A673 (cell line): ENCODE data around the gene CRYAA. TPM values are rescaled to one million over a fixed set of nuclear protein-coding genes. Genes with fewer than 3 reads are reported as not detected.
"Not testable (repeated sequence)": the region's sequence is repeated elsewhere in the genome, so short reads cannot be mapped to it uniquely, and the experiment has no call there.

Experiments
- BruUV-seq: library from RNA; stranded (reverse); fragments of 400-500 nt; replicated peaks from 2 replicates; lab custom pipeline; 2021; lab: Mats Ljungman, UMichigan
- CTCF ChIA-PET: fragments of 300-600 bp; sonication (Branson Sonifier 250); formaldehyde crosslinking; loops from one replicate; lab custom pipeline; 2022; ENCODE audit warnings: antibody characterized with exemption; lab: Charles Lee
- POLR2A ChIA-PET: fragments of 300-600 bp; sonication (Branson Sonifier 250); formaldehyde crosslinking; loops from one replicate; lab custom pipeline; 2022; ENCODE audit warnings: antibody characterized with exemption; ENCODE audit not compliant: low non-redundant PET; lab: Charles Lee
- DNase-seq: peaks from one replicate; pipeline ENCODE4 v3.0.0-alpha.2; 2015; ENCODE audit warnings: low spot score
- H3K27ac ChIP-seq: fragments of 200-600 bp; sonication (generic); 2 replicates; pipeline ENCODE4 v1.5.1; 2016; ENCODE audit warnings: mixed run types, low read depth, mild to moderate bottlenecking, mixed read lengths, antibody characterized with exemption, low read length; ENCODE audit not compliant: poor library complexity, severe bottlenecking
- H3K27me3 ChIP-seq: fragments of 200-600 bp; sonication (generic); replicated peaks from 2 replicates; pipeline ENCODE4 v1.6.1; 2017; ENCODE audit warnings: mixed run types, low read depth, mild to moderate bottlenecking, mixed read lengths, antibody characterized with exemption, low read length; ENCODE audit not compliant: insufficient read depth, poor library complexity
- H3K36me3 ChIP-seq: fragments of 200-600 bp; sonication (generic); 2 replicates; pipeline ENCODE4 v1.6.1; 2016; ENCODE audit warnings: mixed run types, mild to moderate bottlenecking, mixed read lengths, antibody characterized with exemption, low read length; ENCODE audit not compliant: insufficient read depth, poor library complexity, severe bottlenecking
- H3K4me1 ChIP-seq: fragments of 200-600 bp; sonication (generic); 2 replicates; pipeline ENCODE4 v1.6.1; 2017; ENCODE audit warnings: mixed run types, mild to moderate bottlenecking, mixed read lengths, antibody characterized with exemption, low read length; ENCODE audit not compliant: insufficient read depth, poor library complexity, severe bottlenecking
- H3K4me3 ChIP-seq: fragments of 200-600 bp; sonication (generic); 2 replicates; pipeline ENCODE4 v1.5.1; 2016; ENCODE audit warnings: low read depth, mixed run types, mild to moderate bottlenecking, mixed read lengths, low read length; ENCODE audit not compliant: poor library complexity, severe bottlenecking
- H3K9me3 ChIP-seq: fragments of 200-600 bp; sonication (generic); 2 replicates; pipeline ENCODE4 v1.6.1; 2016; ENCODE audit warnings: mixed run types, low read depth, mild to moderate bottlenecking, mixed read lengths, antibody characterized with exemption, low read length; ENCODE audit not compliant: poor library complexity, severe bottlenecking
- CTCF ChIP-seq: fragments of 300-800, 200-600 bp; sonication (generic); conservative IDR thresholded peaks from 2 replicates; pipeline ENCODE4 v1.5.1; 2017; ENCODE audit warnings: low read depth, mild to moderate bottlenecking, antibody characterized with exemption, low read length, moderate library complexity, mixed read lengths
- EZH2 ChIP-seq: fragments of 200-600 bp; sonication (generic); IDR thresholded peaks from 2 replicates; pipeline ENCODE4 v1.6.1; 2017; ENCODE audit warnings: borderline replicate concordance, low read depth, mild to moderate bottlenecking, mixed read lengths, antibody characterized with exemption, low read length; ENCODE audit not compliant: poor library complexity, severe bottlenecking
- intact Hi-C: fragments of 100-400 bp; cut with micrococcal nuclease; formaldehyde crosslinking; loops from one replicate; pipeline ENCODE4 v1.10.0; 2022; ENCODE audit not compliant: unreplicated experiment
- total RNA-seq: library from RNA; stranded (reverse); gene quantifications from 2 replicates; pipeline ENCODE4 v1.2.3, GENCODE V29; 2021

CRYAA gene
- total RNA-seq, 1 experiment from 2014 or later = not detected

- POLR2A ChIA-PET, H3K27me3 ChIP-seq, H3K9me3 ChIP-seq, intact Hi-C loops, H3K36me3 ChIP-seq, H3K4me1 ChIP-seq, H3K4me3 ChIP-seq, H3K27ac ChIP-seq, DNase-seq, BruUV-seq, CTCF ChIA-PET: not testable (repeated sequence)
Measured at GRCh38 chr21:43178175-43178826, 9.5 kb downstream of the CRYAA start.

DNA sequence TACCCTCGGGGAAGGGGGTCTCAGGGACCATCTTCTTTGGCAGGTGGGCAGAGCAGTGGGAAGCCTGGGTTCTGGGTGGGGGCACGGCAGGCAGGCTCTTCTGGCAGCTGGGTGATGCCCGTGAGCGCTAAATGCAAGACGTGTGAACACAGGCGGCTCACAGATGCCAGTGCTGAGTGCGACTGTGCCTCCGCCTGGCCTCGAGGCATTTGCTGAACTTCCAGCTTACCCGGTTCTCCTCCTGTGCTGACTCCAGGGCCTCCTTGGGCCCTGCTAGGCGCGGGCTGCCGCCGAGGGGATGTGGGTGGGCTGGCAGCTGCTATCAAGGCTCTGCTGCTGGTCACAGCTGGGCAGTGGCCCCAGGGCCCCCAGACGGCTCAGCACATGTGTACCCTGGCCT lies 12.2 kb downstream of the CRYAA start:
- H3K9me3 ChIP-seq, CTCF ChIA-PET, H3K4me3 ChIP-seq, DNase-seq, H3K4me1 ChIP-seq, intact Hi-C loops, H3K36me3 ChIP-seq, H3K27ac ChIP-seq, POLR2A ChIA-PET, BruUV-seq, H3K27me3 ChIP-seq: not testable (repeated sequence)

- BruUV-seq, intact Hi-C loops, CTCF ChIA-PET: not testable (repeated sequence)
Measured at GRCh38 chr21:43187268-43187667, 18.5 kb downstream of the CRYAA start.

DNA sequence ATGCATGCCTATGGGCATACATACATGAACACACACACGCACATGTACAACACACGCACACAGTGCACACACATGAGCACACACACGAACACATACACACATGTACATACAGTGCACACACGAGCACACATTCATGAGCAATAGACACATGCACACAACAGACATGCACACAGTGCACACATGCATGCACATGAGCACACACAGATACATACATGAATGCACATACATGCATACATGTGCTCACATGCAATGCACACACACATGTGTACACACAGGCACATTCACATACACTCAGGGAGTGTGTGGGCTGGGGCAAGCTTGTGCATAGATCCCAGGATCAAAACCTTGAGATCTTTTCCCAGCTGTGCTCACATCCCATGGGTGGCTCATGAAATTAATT lies 18.9 kb downstream of the CRYAA start:
- H3K9me3 ChIP-seq = no peaks in the 10 kb centered on the region
- no peak for DNase-seq
- no peaks in the 10 kb centered on the region for H3K4me1 ChIP-seq
- POLR2A ChIA-PET = no interaction called here
- H3K27ac ChIP-seq = no peak overlapping the region
- TF ChIP-seq EZH2 (no peak), CTCF (no peak)
- intact Hi-C loops = no loop called here
- H3K27me3 ChIP-seq = no peaks in the 10 kb centered on the region
- H3K4me3 ChIP-seq = no peak overlapping the region
- CTCF ChIA-PET = no interaction called here
- no TSS peak for BruUV-seq
- no peaks in the 10 kb centered on the region for H3K36me3 ChIP-seq

More at GRCh38 chr21:43187268-43187667, 18.5 kb downstream of the CRYAA start:
- H3K36me3 ChIP-seq, H3K27me3 ChIP-seq, H3K27ac ChIP-seq, H3K4me3 ChIP-seq, DNase-seq, POLR2A ChIA-PET, H3K4me1 ChIP-seq, H3K9me3 ChIP-seq: not testable (repeated sequence)
